Measurements from ENCODE around the gene ATP2A2. TPM values are rescaled to one million over a fixed set of nuclear protein-coding genes. Genes with fewer than 3 reads are reported as not detected.
"Not testable (repeated sequence)": the region's sequence is repeated elsewhere in the genome, so short reads cannot be mapped to it uniquely, and the experiment has no call there.

ATP2A2 gene
- total RNA-seq, 1 experiment from 2014 or later = 20.3 TPM

- DNase-seq (ENCODE audit: low spot score) = no peak
- in situ Hi-C loops (cut with HindIII; ENCODE audit: low sequenced_read_pairs) = no loop called here
Observed at GRCh38 chr12:110333201-110333600, 52.2 kb downstream of the ATP2A2 start.

GRCh38 chr12:110335481-110336045 lies 54.5 kb downstream of the ATP2A2 start:
- DNase-seq (ENCODE audit: low spot score) = no peak
- in situ Hi-C loops (cut with HindIII; ENCODE audit: low sequenced_read_pairs) = no loop called here

- no peak for DNase-seq (ENCODE audit: low spot score)
- in situ Hi-C loops (cut with HindIII; ENCODE audit: low sequenced_read_pairs) = no loop called here
Observed at GRCh38 chr12:110337912-110338710, 57.1 kb downstream of the ATP2A2 start.

GRCh38 chr12:110338754-110339153 lies 57.7 kb downstream of the ATP2A2 start:
- in situ Hi-C loops (cut with HindIII; ENCODE audit: low sequenced_read_pairs) = no loop called here
- no peak for DNase-seq (ENCODE audit: low spot score)

- in situ Hi-C loops (cut with HindIII; ENCODE audit: low sequenced_read_pairs) = no loop called here
- DNase-seq (ENCODE audit: low spot score) = no peak
Observed at GRCh38 chr12:110339184-110339952, 58.3 kb downstream of the ATP2A2 start.

GRCh38 chr12:110340261-110340660 lies 59.2 kb downstream of the ATP2A2 start:
- in situ Hi-C loops (cut with HindIII; ENCODE audit: low sequenced_read_pairs); DNase-seq (ENCODE audit: low spot score): not testable (repeated sequence)

- peak; percentile 80 for DNase-seq (ENCODE audit: low spot score)
- in situ Hi-C loops (cut with HindIII; ENCODE audit: low sequenced_read_pairs) = no loop called here
Observed at GRCh38 chr12:110340706-110341105, 59.7 kb downstream of the ATP2A2 start.

- in situ Hi-C loops (cut with HindIII; ENCODE audit: low sequenced_read_pairs) = no loop called here
- no peak for DNase-seq (ENCODE audit: low spot score)
Observed at GRCh38 chr12:110342157-110342556, 61.1 kb downstream of the ATP2A2 start.

GRCh38 chr12:110343114-110343513 lies 62.1 kb downstream of the ATP2A2 start:
- in situ Hi-C loops (cut with HindIII; ENCODE audit: low sequenced_read_pairs) = no loop called here
- peak; percentile 37 for DNase-seq (ENCODE audit: low spot score)

- no peak for DNase-seq (ENCODE audit: low spot score)
- in situ Hi-C loops (cut with HindIII; ENCODE audit: low sequenced_read_pairs) = no loop called here
Observed at GRCh38 chr12:110343736-110344555, 62.9 kb downstream of the ATP2A2 start.

GRCh38 chr12:110344657-110345056 lies 63.6 kb downstream of the ATP2A2 start:
- DNase-seq (ENCODE audit: low spot score) = no peak
- in situ Hi-C loops (cut with HindIII; ENCODE audit: low sequenced_read_pairs) = no loop called here

GRCh38 chr12:110345176-110345661 lies 64.2 kb downstream of the ATP2A2 start:
- DNase-seq (ENCODE audit: low spot score) = no peak
- in situ Hi-C loops (cut with HindIII; ENCODE audit: low sequenced_read_pairs) = no loop called here

GRCh38 chr12:110345963-110346362 lies 64.9 kb downstream of the ATP2A2 start:
- in situ Hi-C loops (cut with HindIII; ENCODE audit: low sequenced_read_pairs) = no loop called here
- no peak for DNase-seq (ENCODE audit: low spot score)

- no peak for DNase-seq (ENCODE audit: low spot score)
- in situ Hi-C loops (cut with HindIII; ENCODE audit: low sequenced_read_pairs) = no loop called here
Observed at GRCh38 chr12:110347767-110348166, 66.7 kb downstream of the ATP2A2 start.

- in situ Hi-C loops (cut with HindIII; ENCODE audit: low sequenced_read_pairs) = no loop called here
- no peak for DNase-seq (ENCODE audit: low spot score)
Observed at GRCh38 chr12:110348431-110349059, 67.5 kb downstream of the ATP2A2 start.

GRCh38 chr12:110349096-110349495 lies 68.0 kb downstream of the ATP2A2 start:
- in situ Hi-C loops (cut with HindIII; ENCODE audit: low sequenced_read_pairs) = no loop called here
- DNase-seq (ENCODE audit: low spot score) = no peak

- in situ Hi-C loops (cut with HindIII; ENCODE audit: low sequenced_read_pairs) = no loop called here
- peak; percentile 48 for DNase-seq (ENCODE audit: low spot score)
Observed at GRCh38 chr12:110349514-110350151, 68.6 kb downstream of the ATP2A2 start.

- in situ Hi-C loops (cut with HindIII; ENCODE audit: low sequenced_read_pairs) = no loop called here
- DNase-seq (ENCODE audit: low spot score) = no peak
Observed at GRCh38 chr12:110351119-110351518, 70.1 kb downstream of the ATP2A2 start.
